Fibroblast of the aortic adventitia (primary cell): ENCODE measurements around the gene SLFN5. TPM values are rescaled to one million over a fixed set of nuclear protein-coding genes. Genes with fewer than 3 reads are reported as not detected.
"Not testable (repeated sequence)": the region's sequence is repeated elsewhere in the genome, so short reads cannot be mapped to it uniquely, and the experiment has no call there.

Experiments used
- DNase-seq: peaks from one replicate; pipeline ENCODE4 v3.0.0-alpha.2; 2010; ENCODE audit warnings: low read depth
- H3K4me3 ChIP-seq: 2 replicates; pipeline ENCODE4 v1.5.1; 2011; ENCODE audit warnings: low read depth, mild to moderate bottlenecking, control low read depth, low read length, moderate library complexity
- CTCF ChIP-seq: IDR thresholded peaks from 2 replicates; pipeline ENCODE4 v1.5.1; 2011; ENCODE audit warnings: mild to moderate bottlenecking, low read length, control low read depth, inconsistent platforms; ENCODE audit not compliant: insufficient read depth
- total RNA-seq: library from RNA; depleted of rRNA; stranded (reverse); fragments of >200 nt; gene quantifications from 2 replicates; pipeline ENCODE4 v1.2.3, GENCODE V29; 2012; ENCODE audit warnings: low replicate concordance

Gene SLFN5
- total RNA-seq, 1 donor: 107 TPM

GRCh38 chr17:35255316-35255715 lies 12.4 kb downstream of the SLFN5 start:
- no peak for DNase-seq
- TF ChIP-seq CTCF: no peak
- no peak overlapping the region for H3K4me3 ChIP-seq

GRCh38 chr17:35256629-35257028 lies 13.8 kb downstream of the SLFN5 start:
- H3K4me3 ChIP-seq: no peak overlapping the region
- TF ChIP-seq CTCF: no peak
- DNase-seq: no peak

GRCh38 chr17:35257208-35257659 lies 14.4 kb downstream of the SLFN5 start:
- no peak for TF ChIP-seq CTCF
- peak; percentile 84 for DNase-seq
- no peak overlapping the region for H3K4me3 ChIP-seq

GRCh38 chr17:35259001-35259400 lies 16.1 kb downstream of the SLFN5 start:
- no peak for DNase-seq
- H3K4me3 ChIP-seq: no peak overlapping the region
- TF ChIP-seq CTCF: no peak

GRCh38 chr17:35265071-35265470 lies 22.2 kb downstream of the SLFN5 start:
- H3K4me3 ChIP-seq: no peak overlapping the region
- no peak for DNase-seq
- TF ChIP-seq CTCF: no peak

GRCh38 chr17:35265566-35266141 lies 22.8 kb downstream of the SLFN5 start:
- no peak for TF ChIP-seq CTCF
- no peak overlapping the region for H3K4me3 ChIP-seq
- no peak for DNase-seq

GRCh38 chr17:35274167-35275066 lies 31.5 kb downstream of the SLFN5 start:
- not testable (repeated sequence) for H3K4me3 ChIP-seq, DNase-seq

- not testable (repeated sequence) for H3K4me3 ChIP-seq
Observed at GRCh38 chr17:35278454-35278853, 35.6 kb downstream of the SLFN5 start.

GRCh38 chr17:35278876-35279275 lies 36.0 kb downstream of the SLFN5 start:
- not testable (repeated sequence) for DNase-seq, H3K4me3 ChIP-seq

More at GRCh38 chr17:35278454-35278853, 35.6 kb downstream of the SLFN5 start:
- DNase-seq: not testable (repeated sequence)
